BE2C (cell line): Measurements from ENCODE around the gene LILRA6.

Experiments used
- DNase-seq: peaks from one replicate; pipeline ENCODE4 v3.0.0-alpha.2; 2020
- H3K27me3 ChIP-seq: fragments of 250-450 bp; sonication (Bioruptor Pico); 2 replicates; pipeline ENCODE4 v1.5.1; 2020; ENCODE audit warnings: mild to moderate bottlenecking
- H3K36me3 ChIP-seq: fragments of 250-450 bp; sonication (Bioruptor Pico); 2 replicates; pipeline ENCODE4 v1.5.1; 2020; ENCODE audit warnings: mild to moderate bottlenecking
- H3K4me1 ChIP-seq: fragments of 250-450 bp; sonication (Bioruptor Pico); 2 replicates; pipeline ENCODE4 v1.5.1; 2020
- H3K4me3 ChIP-seq: 2 replicates; pipeline ENCODE4 v1.5.1; 2011; ENCODE audit warnings: low read depth, low read length
- H3K9me3 ChIP-seq: fragments of 250-450 bp; sonication (Bioruptor Pico); 2 replicates; pipeline ENCODE4 v1.5.1; 2020
- CTCF ChIP-seq: IDR thresholded peaks from 2 replicates; pipeline ENCODE4 v1.5.1; 2012; ENCODE audit warnings: mild to moderate bottlenecking, low read depth, low read length

LILRA6 gene

DNA sequence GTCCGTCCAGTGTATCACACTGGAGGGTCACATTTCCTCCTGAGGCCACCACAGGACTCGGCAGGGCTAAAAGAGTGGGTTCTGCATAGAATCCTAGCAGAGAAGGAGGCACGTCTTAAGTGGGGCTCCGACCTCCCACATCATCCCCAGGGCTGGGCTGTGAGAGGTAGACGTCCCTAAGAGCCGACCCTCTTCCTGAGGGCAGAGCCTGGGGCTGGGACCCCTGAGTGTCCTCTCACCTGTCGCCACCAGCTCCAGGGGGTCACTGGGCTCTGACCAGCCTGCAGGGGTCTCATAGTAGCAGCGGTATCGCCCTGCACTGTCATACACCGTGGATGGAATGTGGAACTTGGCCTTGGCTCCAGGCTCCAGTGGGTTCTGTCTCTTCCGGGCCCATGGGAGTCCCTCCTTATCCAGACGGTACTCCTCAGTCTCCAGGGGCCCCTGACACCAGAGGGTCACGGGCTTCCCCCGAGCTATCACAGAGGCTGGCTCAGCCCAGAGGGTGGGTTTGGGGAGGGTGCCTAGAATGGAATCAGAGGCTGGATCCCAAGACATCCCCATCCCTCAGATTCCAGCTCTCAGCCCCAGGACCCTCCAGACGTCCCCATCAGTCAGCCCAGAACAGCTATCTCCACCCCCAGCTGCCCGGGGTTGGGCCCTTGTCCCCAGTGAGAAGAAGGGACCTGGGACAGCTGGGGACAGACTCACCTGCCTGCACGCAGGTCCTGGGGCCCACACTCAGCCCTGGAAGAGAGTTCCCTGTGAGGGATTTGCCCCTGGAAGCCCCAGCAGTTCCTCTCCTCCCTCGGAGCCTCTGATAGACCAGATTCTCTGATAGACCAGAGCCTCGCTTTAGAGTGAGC, 13.9 kb upstream of the LILRA6 start:
- no peaks in the 10 kb centered on the region for H3K36me3 ChIP-seq
- no peak for DNase-seq
- peaks cover 76% of the 10 kb centered on the region for H3K27me3 ChIP-seq
- no peaks in the 10 kb centered on the region for H3K9me3 ChIP-seq
- TF ChIP-seq CTCF: no peak
- H3K4me1 ChIP-seq: no peaks in the 10 kb centered on the region
- no peak overlapping the region for H3K4me3 ChIP-seq

GRCh38 chr19:54255105-54255775, 12.7 kb upstream of the LILRA6 start:
- no peak for DNase-seq
- no peak overlapping the region for H3K4me3 ChIP-seq
- no peaks in the 10 kb centered on the region for H3K9me3 ChIP-seq
- no peak for TF ChIP-seq CTCF
- H3K4me1 ChIP-seq: no peaks in the 10 kb centered on the region
- H3K36me3 ChIP-seq: no peaks in the 10 kb centered on the region
- peaks cover 74% of the 10 kb centered on the region for H3K27me3 ChIP-seq

DNA sequence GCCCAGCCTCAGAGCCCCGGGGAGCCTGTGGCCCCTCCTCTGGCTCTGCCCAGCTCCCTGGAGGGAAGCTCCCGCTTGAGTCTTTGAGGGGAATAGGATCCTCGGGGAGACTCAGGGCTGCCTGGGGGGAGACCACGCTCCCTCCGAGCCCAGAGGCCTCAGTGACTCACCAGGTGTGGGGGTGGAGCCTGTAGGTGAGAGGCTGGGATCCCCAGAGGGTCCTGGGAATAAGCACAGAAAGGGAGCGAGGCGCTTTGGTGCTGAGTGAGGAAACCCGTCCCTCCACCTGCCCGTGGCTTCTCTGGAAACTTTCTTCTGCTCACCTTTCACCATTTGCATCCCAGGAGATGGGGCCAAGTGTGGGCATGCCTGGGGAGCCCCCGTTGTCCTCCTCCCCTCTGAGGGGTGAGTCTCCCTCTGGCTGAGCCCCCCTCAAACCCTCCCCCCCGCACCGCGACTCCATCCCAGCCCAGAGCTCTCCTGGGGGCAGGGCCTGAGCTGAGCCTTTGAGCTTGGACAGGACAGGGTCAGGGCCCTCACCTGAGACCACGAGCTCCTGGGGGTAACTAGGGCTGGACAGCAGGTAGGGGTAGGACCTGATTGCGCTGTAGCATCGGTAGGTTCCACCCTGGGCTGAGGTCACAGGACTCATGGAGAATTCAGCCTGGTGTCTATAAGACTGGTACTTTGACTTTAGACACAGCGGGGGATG, 11.8 kb upstream of the LILRA6 start:
- TF ChIP-seq CTCF: no peak
- Histone ChIP-seq H3K36me3 (no peaks in the 10 kb centered on the region), H3K27me3 (peaks cover 74% of the 10 kb centered on the region), H3K4me1 (no peaks in the 10 kb centered on the region), H3K4me3 (no peak overlapping the region), H3K9me3 (no peaks in the 10 kb centered on the region)
- no peak for DNase-seq

GRCh38 chr19:54253331-54254194, 11.0 kb upstream of the LILRA6 start:
- H3K4me3 ChIP-seq: no peak overlapping the region
- H3K9me3 ChIP-seq: no peaks in the 10 kb centered on the region
- peaks cover 75% of the 10 kb centered on the region for H3K27me3 ChIP-seq
- H3K36me3 ChIP-seq: no peaks in the 10 kb centered on the region
- TF ChIP-seq CTCF: no peak
- no peak for DNase-seq
- no peaks in the 10 kb centered on the region for H3K4me1 ChIP-seq

GRCh38 chr19:54252845-54253244, 10.3 kb upstream of the LILRA6 start:
- H3K4me1 ChIP-seq: no peaks in the 10 kb centered on the region
- peaks cover 81% of the 10 kb centered on the region for H3K27me3 ChIP-seq
- H3K4me3 ChIP-seq: no peak overlapping the region
- no peaks in the 10 kb centered on the region for H3K9me3 ChIP-seq
- no peaks in the 10 kb centered on the region for H3K36me3 ChIP-seq
- TF ChIP-seq CTCF: no peak
- no peak for DNase-seq
